ENCODE results near the gene ZBED6.

- TF ChIP-seq CTCF (IDR thresholded peaks at IDR 0.05) (no peak), POLR2A (IDR thresholded peaks at IDR 0.05) (no peak)
Measured at GRCh38 chr1:203818399-203818798, 23.0 kb downstream of the ZBED6 start.
